Thoracic aorta (tissue), 2 donors: Measurements from ENCODE around the gene HEATR3. TPM values are rescaled to one million over a fixed set of nuclear protein-coding genes. Genes with fewer than 3 reads are reported as not detected.
A peak's percentile ranks its signal among the peaks of the same experiment; 100 is the strongest.

Experiments
- ATAC-seq: fragments of 150-250 bp; one replicate; pipeline ENCODE4 v1.8.0; 2017; ENCODE audit warnings: low read depth; ENCODE audit not compliant: insufficient number of reproducible peaks, low FRiP score
- DNase-seq: peaks from one replicate; pipeline ENCODE4 v3.0.0-alpha.2; 2020; ENCODE audit warnings: low spot score
- H3K27ac ChIP-seq, 2 donors: fragments of 200-600 bp; sonication (generic); 1 replicate in 1 of 2; 2 replicates in 1 of 2; pipeline ENCODE4 v1.5.1; 2016; ENCODE audit warnings: mild to moderate bottlenecking in 2 of 2, moderate library complexity in 2 of 2
- H3K27me3 ChIP-seq: fragments of 200-600 bp; sonication (generic); replicated peaks from 2 replicates; pipeline ENCODE4 v1.6.0; 2016; ENCODE audit warnings: mild to moderate bottlenecking; ENCODE audit not compliant: insufficient read depth
- H3K36me3 ChIP-seq: fragments of 200-600 bp; sonication (generic); one replicate; pipeline ENCODE4 v1.5.1; 2016
- H3K4me1 ChIP-seq, 2 donors: fragments of 200-600 bp; sonication (generic); 1 replicate in 1 of 2; 2 replicates in 1 of 2; pipeline versions ENCODE4 v1.5.1 to v1.6.0; 2016; ENCODE audit warnings: low read depth in 2 of 2, mild to moderate bottlenecking in 1 of 2; ENCODE audit not compliant: control insufficient read depth in 1 of 2
- H3K4me3 ChIP-seq: fragments of 200-600 bp; sonication (generic); 2 replicates; pipeline ENCODE4 v1.5.1; 2016; ENCODE audit warnings: mild to moderate bottlenecking
- H3K9me3 ChIP-seq: fragments of 200-600 bp; sonication (generic); 2 replicates; pipeline ENCODE4 v1.5.1; 2016
- CTCF ChIP-seq: fragments of 200-600 bp; sonication (generic); IDR thresholded peaks from one replicate; pipeline ENCODE4 v1.5.1; 2019; ENCODE audit warnings: antibody characterized with exemption
- total RNA-seq, 2 donors: library from RNA; depleted of rRNA; stranded (reverse); fragments of >200 nt; gene quantifications; one replicate each; pipeline versions ENCODE4 v1.1.0 to v1.2.3, GENCODE V29; 2016

HEATR3 gene
- total RNA-seq, 2 donors from 2014 or later: 23.4 to 30.8 TPM

GRCh38 chr16:50065241-50065623, 538 bp upstream of the HEATR3 start:
- Histone ChIP-seq H3K27ac (peak overlapping the region in 1 of 2 donors; percentile 21), H3K4me1 (peaks cover 23 to 26% of the 10 kb centered on the region in 2 donors), H3K27me3 (no peaks in the 10 kb centered on the region), H3K4me3 (peak overlapping the region; percentile 99), H3K36me3 (peaks cover 2% of the 10 kb centered on the region), H3K9me3 (no peaks in the 10 kb centered on the region)
- DNase-seq: no peak
- no peak for TF ChIP-seq CTCF
- no peak for ATAC-seq

- peak; percentile 23 for TF ChIP-seq CTCF
- peak overlapping the region; percentile 89 to 93 for H3K27ac ChIP-seq
- peaks cover 23 to 26% of the 10 kb centered on the region in 2 donors for H3K4me1 ChIP-seq
- peaks cover 7% of the 10 kb centered on the region for H3K36me3 ChIP-seq
- DNase-seq (no peak), ATAC-seq (no peak)
- H3K4me3 ChIP-seq: peak overlapping the region; percentile 99
- H3K27me3 ChIP-seq: no peaks in the 10 kb centered on the region
- no peaks in the 10 kb centered on the region for H3K9me3 ChIP-seq
These were observed 916 bp downstream of the HEATR3 start for GRCh38 chr16:50066482-50067289.

- Histone ChIP-seq H3K27me3 (no peaks in the 10 kb centered on the region), H3K9me3 (no peaks in the 10 kb centered on the region), H3K36me3 (peaks cover 7% of the 10 kb centered on the region), H3K27ac (no peak overlapping the region), H3K4me1 (peaks cover 23 to 26% of the 10 kb centered on the region in 2 donors), H3K4me3 (peak overlapping the region; percentile 99)
- DNase-seq (no peak), ATAC-seq (no peak)
- peak; percentile 34 for TF ChIP-seq CTCF
These were observed 1.6 kb downstream of the HEATR3 start for GRCh38 chr16:50067290-50067853.

GRCh38 chr16:50068550-50068949, 2.8 kb downstream of the HEATR3 start:
- Histone ChIP-seq H3K36me3 (peaks cover 7% of the 10 kb centered on the region), H3K9me3 (no peaks in the 10 kb centered on the region), H3K27ac (no peak overlapping the region), H3K4me3 (no peak overlapping the region), H3K4me1 (peaks cover 23 to 26% of the 10 kb centered on the region in 2 donors), H3K27me3 (no peaks in the 10 kb centered on the region)
- DNase-seq (no peak), ATAC-seq (no peak)
- TF ChIP-seq CTCF: no peak

- H3K27ac ChIP-seq: no peak overlapping the region
These were observed 3.3 kb downstream of the HEATR3 start for GRCh38 chr16:50069060-50069459.

More at GRCh38 chr16:50069060-50069459, 3.3 kb downstream of the HEATR3 start:
- DNase-seq (no peak), ATAC-seq (no peak)
- H3K9me3 ChIP-seq: no peaks in the 10 kb centered on the region
- no peak for TF ChIP-seq CTCF
- no peak overlapping the region for H3K4me3 ChIP-seq
- peaks cover 7% of the 10 kb centered on the region for H3K36me3 ChIP-seq
- H3K4me1 ChIP-seq: peaks cover 23 to 26% of the 10 kb centered on the region in 2 donors
- H3K27me3 ChIP-seq: no peaks in the 10 kb centered on the region
